ENCODE data around the gene ARPP19.
A peak's percentile ranks its signal among the peaks of the same experiment; 100 is the strongest.

GRCh38 chr15:52546031-52546751 lies 22.6 kb downstream of the ARPP19 start:
- no peak for TF ChIP-seq CTCF (IDR thresholded peaks at IDR 0.05)
- no peak for TF ChIP-seq EP300 (IDR thresholded peaks at IDR 0.05)
- no peak for TF ChIP-seq POLR2A (IDR thresholded peaks at IDR 0.05; ENCODE audit: low read depth)
- TF ChIP-seq POLR2AphosphoS5 (IDR thresholded peaks at IDR 0.05) = peak in 1 of 2 donors; percentile 13
